Ishikawa (cell line): Measurements from ENCODE around the gene RNF223.

Source experiments
- CEBPB ChIP-seq: IDR thresholded peaks from 2 replicates; pipeline ENCODE4 v1.6.1; 2012
- CREB1 ChIP-seq: IDR thresholded peaks from 2 replicates; pipeline ENCODE4 v1.6.1; 2012; ENCODE audit warnings: low read depth
- EGR1 ChIP-seq: IDR thresholded peaks from 2 replicates; pipeline ENCODE4 v1.6.1; 2012
- EP300 ChIP-seq: IDR thresholded peaks from 2 replicates; pipeline ENCODE4 v1.6.1; 2012; ENCODE audit warnings: borderline replicate concordance
- FOXM1 ChIP-seq: IDR thresholded peaks from 2 replicates; pipeline ENCODE4 v1.6.1; 2012; ENCODE audit warnings: low read depth, borderline replicate concordance
- MAX ChIP-seq: IDR thresholded peaks from 2 replicates; pipeline ENCODE4 v1.6.1; 2012
- NFIC ChIP-seq: IDR thresholded peaks from 2 replicates; pipeline ENCODE4 v1.6.1; 2012
- RAD21 ChIP-seq: IDR thresholded peaks from 2 replicates; pipeline ENCODE4 v1.6.1; 2012; ENCODE audit warnings: low read depth
- REST ChIP-seq: IDR thresholded peaks from 2 replicates; pipeline ENCODE4 v1.6.1; 2012; ENCODE audit warnings: low read depth, mild to moderate bottlenecking
- TAF1 ChIP-seq: IDR thresholded peaks from 2 replicates; pipeline ENCODE4 v1.6.1; 2012; ENCODE audit warnings: low read depth, mild to moderate bottlenecking
- TCF12 ChIP-seq: IDR thresholded peaks from 2 replicates; pipeline ENCODE4 v1.6.1; 2012; ENCODE audit warnings: low read depth
- TEAD4 ChIP-seq: IDR thresholded peaks from 2 replicates; pipeline ENCODE4 v1.6.1; 2012
- USF1 ChIP-seq: IDR thresholded peaks from 2 replicates; pipeline ENCODE4 v1.6.1; 2012
- YY1 ChIP-seq: IDR thresholded peaks from 2 replicates; pipeline ENCODE4 v1.6.1; 2012; ENCODE audit warnings: low read depth
- ZBTB7A ChIP-seq: IDR thresholded peaks from 2 replicates; pipeline ENCODE4 v1.6.1; 2012; ENCODE audit warnings: low read depth

RNF223 gene

GRCh38 chr1:1032424-1032823 is 41.7 kb downstream of the RNF223 start:
- TF ChIP-seq TCF12 (peak; percentile 8; the same call in 1 of the 2 replicates), REST (no peak), EGR1 (no peak), TEAD4 (no peak), RAD21 (no peak)

GRCh38 chr1:1031659-1032235 is 42.4 kb downstream of the RNF223 start:
- TF ChIP-seq EP300 = no peak
- no peak for TF ChIP-seq TEAD4
- no peak for TF ChIP-seq NFIC
- no peak for TF ChIP-seq FOXM1
- TF ChIP-seq CEBPB = no peak
- no peak for TF ChIP-seq TCF12
- TF ChIP-seq EGR1 = no peak
- TF ChIP-seq YY1 = no peak
- no peak for TF ChIP-seq USF1

GRCh38 chr1:1027791-1028190 is 46.3 kb downstream of the RNF223 start:
- TF ChIP-seq CREB1 = no peak
- TF ChIP-seq ZBTB7A = no peak
- TF ChIP-seq NFIC = no peak
- TF ChIP-seq MAX = no peak
- TF ChIP-seq YY1 = no peak
- no peak for TF ChIP-seq REST
- TF ChIP-seq RAD21 = no peak
- TF ChIP-seq EGR1 = no peak
- no peak for TF ChIP-seq TEAD4
- TF ChIP-seq EP300 = no peak
- TF ChIP-seq TCF12 = no peak
- TF ChIP-seq TAF1 = no peak
- no peak for TF ChIP-seq FOXM1
- no peak for TF ChIP-seq CEBPB
- TF ChIP-seq USF1 = no peak

GRCh38 chr1:1026599-1027413 is 47.3 kb downstream of the RNF223 start:
- TF ChIP-seq ZBTB7A (0 out of 2 replicates have a peak, but pooled peaks have one; percentile 9), NFIC (no peak)

- TF ChIP-seq CREB1 (no peak), MAX (no peak), RAD21 (no peak), USF1 (no peak), REST (no peak), TEAD4 (no peak)
Observed at GRCh38 chr1:1025730-1026129, 48.4 kb downstream of the RNF223 start.
